Endothelial cell of umbilical vein (primary cell): Measurements from ENCODE around the gene PDE10A. TPM values are rescaled to one million over a fixed set of nuclear protein-coding genes. Genes with fewer than 3 reads are reported as not detected.

ENCODE experiments used
- Bru-seq: library from RNA; stranded (reverse); fragments of 400-500 nt; gene quantifications from one replicate; lab custom pipeline; 2021; lab: Mats Ljungman, UMichigan
- BruChase-seq, 2 experiments: library from RNA; stranded (reverse); fragments of 400-500 nt; gene quantifications; one replicate each; lab custom pipeline; 2021; lab: Mats Ljungman, UMichigan
- BruUV-seq: library from RNA; stranded (reverse); fragments of 400-500 nt; replicated peaks from 2 replicates; lab custom pipeline; 2021; lab: Mats Ljungman, UMichigan
- CTCF ChIA-PET: fragments of 300-600, 350-600 bp; sonication (Branson Sonifier 250); formaldehyde crosslinking; loops from one replicate; lab custom pipeline; 2021; ENCODE audit warnings: antibody characterized with exemption, inconsistent platforms; lab: Charles Lee
- POLR2A ChIA-PET: fragments of 300-600, 350-600 bp; sonication (Branson Sonifier 250); formaldehyde crosslinking; loops from one replicate; lab custom pipeline; 2021; ENCODE audit warnings: antibody characterized with exemption, inconsistent platforms; lab: Charles Lee
- DNase-seq: peaks from one replicate; pipeline ENCODE4 v3.0.0-alpha.2; 2011; ENCODE audit warnings: low read depth, low spot score
- FAIRE-seq: peaks from 2 replicates; lab custom pipeline; 2011; peaks lifted over from hg19 to GRCh38; lab: Jason Lieb, UNC
- H2AFZ ChIP-seq: 2 replicates; pipeline ENCODE4 v1.6.0; 2012; ENCODE audit warnings: low read depth, low read length, control low read depth, inconsistent platforms
- H3K27ac ChIP-seq: 2 replicates; pipeline ENCODE4 v1.5.1; 2011; ENCODE audit warnings: low read depth, mild to moderate bottlenecking, control low read depth, low read length, moderate library complexity; ENCODE audit not compliant: insufficient read depth
- H3K27me3 ChIP-seq, 2 experiments: 2 replicates each; pipeline versions ENCODE4 v1.6.0 to v1.6.1; 2011; ENCODE audit warnings: low read length in 2 of 2, mixed read lengths in 1 of 2; ENCODE audit not compliant: control insufficient read depth in 2 of 2, insufficient read depth in 2 of 2
- H3K36me3 ChIP-seq, 2 experiments: 2 replicates in 1 of 2; 3 replicates in 1 of 2; pipeline ENCODE4 v1.5.1; 2011; ENCODE audit warnings: low read length in 2 of 2, mild to moderate bottlenecking in 1 of 2, moderate library complexity in 1 of 2; ENCODE audit not compliant: control insufficient read depth in 2 of 2, insufficient read depth in 2 of 2; ENCODE audit errors: extremely low read depth in 1 of 2
- H3K4me1 ChIP-seq: 3 replicates; pipeline ENCODE4 v1.5.1; 2011; ENCODE audit warnings: mild to moderate bottlenecking, low read length; ENCODE audit not compliant: control insufficient read depth, insufficient read depth; ENCODE audit errors: extremely low read depth
- H3K4me2 ChIP-seq: 2 replicates; pipeline ENCODE4 v1.6.1; 2011; ENCODE audit warnings: low read length, control low read depth, mixed read lengths; ENCODE audit not compliant: insufficient read depth
- H3K4me3 ChIP-seq, 3 experiments: fragments of 200-600 bp in 1 of 3; sonication (generic), shearing (Covaris generic) in 1 of 3; replicated peaks in 1 of 3; 2 replicates each; pipeline ENCODE4 v1.5.1; 2011 to 2016; ENCODE audit warnings: control low read depth in 3 of 3, low read length in 3 of 3, mild to moderate bottlenecking in 2 of 3, inconsistent platforms in 1 of 3, low read depth in 1 of 3, moderate library complexity in 1 of 3; ENCODE audit not compliant: insufficient read depth in 1 of 3
- H3K79me2 ChIP-seq: 2 replicates; pipeline ENCODE4 v1.6.0; 2012; ENCODE audit warnings: low read length, inconsistent platforms; ENCODE audit not compliant: control insufficient read depth, insufficient read depth
- H3K9ac ChIP-seq: replicated peaks from 2 replicates; pipeline ENCODE3; 2011; ENCODE audit warnings: low read length, control low read depth; ENCODE audit not compliant: insufficient read depth; ENCODE audit errors: extremely low read depth
- H3K9me1 ChIP-seq: replicated peaks from 3 replicates; pipeline ENCODE4 v1.6.0; 2011; ENCODE audit warnings: mild to moderate bottlenecking, low read length; ENCODE audit not compliant: control insufficient read depth, insufficient read depth; ENCODE audit errors: extremely low read depth
- H3K9me3 ChIP-seq: replicated peaks from 2 replicates; pipeline ENCODE4 v1.5.1; 2012; ENCODE audit warnings: low read length, inconsistent platforms; ENCODE audit not compliant: control insufficient read depth, insufficient read depth
- H4K20me1 ChIP-seq: replicated peaks from 2 replicates; pipeline ENCODE3; 2011; ENCODE audit warnings: mild to moderate bottlenecking, low read length; ENCODE audit not compliant: control insufficient read depth, insufficient read depth; ENCODE audit errors: extremely low read depth
- CTCF ChIP-seq, 2 donors: IDR thresholded peaks; 1 replicate in 1 of 2; 2 replicates in 1 of 2; pipeline ENCODE4 v1.5.1; 2011; ENCODE audit warnings: low read length in 2 of 2, mild to moderate bottlenecking in 2 of 2, moderate library complexity in 2 of 2, control low read depth in 1 of 2, inconsistent platforms in 1 of 2, low read depth in 1 of 2; ENCODE audit not compliant: insufficient read depth in 1 of 2; ENCODE audit errors: extremely low read depth in 1 of 2
- FOS ChIP-seq: IDR thresholded peaks from 2 replicates; pipeline ENCODE4 v1.6.1; 2011; ENCODE audit warnings: mild to moderate bottlenecking, low read length, moderate library complexity, borderline replicate concordance; ENCODE audit not compliant: insufficient read depth
- MYC ChIP-seq: IDR thresholded peaks from one replicate; pipeline ENCODE4 v1.6.1; 2011; ENCODE audit warnings: mild to moderate bottlenecking, low read depth, low read length
- POLR2AphosphoS5 ChIP-seq: IDR thresholded peaks from 2 replicates; pipeline ENCODE4 v1.6.1; 2012; ENCODE audit warnings: low read depth, mild to moderate bottlenecking, control low read depth, low read length, moderate library complexity; ENCODE audit not compliant: insufficient read depth
- dilution Hi-C: fragments of 300-500 bp; cut with MboI; formaldehyde crosslinking; loops from one replicate; pipeline ENCODE4 v1.15.0; 2019; ENCODE audit warnings: low sequenced_read_pairs; ENCODE audit not compliant: extremely low pct_ligation_motif_present
- intact Hi-C: fragments of 100-400 bp; cut with micrococcal nuclease; formaldehyde crosslinking; loops from one replicate; pipeline ENCODE4 v1.10.0; 2022
- long read RNA-seq: library from polyadenylated mRNA; stranded (forward); transcript quantifications from one replicate; pipeline ENCODE4 v2.0.0, GENCODE V29; 2021
- polyA minus RNA-seq, 3 experiments: library from RNA; depleted of rRNA, polyadenylated mRNA; stranded (reverse); fragments of >200 nt; gene quantifications; 1 replicate in 1 of 3; 2 replicates in 2 of 3; pipeline ENCODE4 v1.2.3, GENCODE V29; 2011
- polyA plus RNA-seq, 4 experiments: library from polyadenylated mRNA; depleted of rRNA in 3 of 4; stranded (reverse) in 3 of 4; unstranded in 1 of 4; fragments of >200 nt; gene quantifications; 2 replicates each; pipeline versions ENCODE4 v1.2.1 to v1.2.3, GENCODE V29; 2011 to 2012; ENCODE audit warnings: missing spikeins in 1 of 4
- total RNA-seq: library from RNA; stranded (reverse); gene quantifications from 2 replicates; pipeline ENCODE4 v1.2.3, GENCODE V29; 2021

The PDE10A gene
- total RNA-seq (2.9 and 6.5 TPM in 2 replicates), polyA plus RNA-seq (0.86 and 1.1 TPM in 2 replicates), polyA minus RNA-seq (4.8 and 6.2 TPM in 2 replicates), Bru-seq, nascent RNA (percentile 53 among the genes with signal in this experiment), BruChase-seq, experiment 1, labeled RNA remaining after a 6-hour chase (percentile 47 among the genes with signal in this experiment), BruChase-seq, experiment 2, labeled RNA remaining after a 2-hour chase (percentile 52 among the genes with signal in this experiment)
- 0.74 and 0.80 TPM in 2 replicates for polyA plus RNA-seq (2011; cell fraction: cytosol; rRNA removed)
- polyA plus RNA-seq (2011; cell fraction: nucleus; rRNA removed), result 2.1 and 2.4 TPM in 2 replicates
- 2.1 and 7.1 TPM in 2 replicates for polyA plus RNA-seq (2012)
- 94.2 TPM for polyA minus RNA-seq (2011; cell fraction: cytosol; rRNA and poly(A)+ RNA removed)
- 7.5 and 8.2 TPM in 2 replicates for polyA minus RNA-seq (2011; cell fraction: nucleus; rRNA and poly(A)+ RNA removed)
- long read RNA-seq, full-length matches to known transcripts, result 3 of 7 reads
- long read RNA-seq, partial matches to known transcripts, result 0 of 7 reads
- long read RNA-seq, other reads (novel, unspliced or antisense), result 4 of 7 reads

- CTCF ChIA-PET, result interaction anchor here (0.9 to 1.7 kb wide), 4 partner anchors 14 to 223 kb away, joined by 3 to 19 read pairs (median 8); no protein-coding TSS in a partner anchor
- peak within 1 kb of the TSS; percentile 68 for H2AFZ ChIP-seq
- intact Hi-C loops, result loop anchor here (1.0 to 5.0 kb wide), 6 partner anchors 13 to 223 kb away; no protein-coding TSS in a partner anchor
These were observed at the start of gene PDE10A for GRCh38 chr6:165662749-165663376. Gene PDE10A (minus strand): TSS chr6:165663241. CDS start chr6:165662811, 430 bp downstream.

More at GRCh38 chr6:165662749-165663376, at the start of gene PDE10A:
- FAIRE-seq (peak; percentile 73), DNase-seq (peak; percentile 57)
- H4K20me1 ChIP-seq, result no peaks in the 10 kb centered on the region
- H3K27ac ChIP-seq, result no peak within 1 kb of the TSS
- peaks cover 36 to 62% of the 10 kb centered on the region in 2 experiments for H3K27me3 ChIP-seq
- H3K9me1 ChIP-seq, result no peaks in the 10 kb centered on the region
- dilution Hi-C loops, result no loop called here
- no peak within 1 kb of the TSS for H3K9ac ChIP-seq
- H3K9me3 ChIP-seq, result no peaks in the 10 kb centered on the region
- H3K79me2 ChIP-seq, result peaks cover 2% of the 10 kb centered on the region
- H3K36me3 ChIP-seq, result no peaks in the 10 kb centered on the region
- H3K4me1 ChIP-seq, result peaks cover 13% of the 10 kb centered on the region
- POLR2A ChIA-PET, result no interaction called here
- peak within 1 kb of the TSS; percentile 69 for H3K4me2 ChIP-seq
- no TSS peak for BruUV-seq
- peak within 1 kb of the TSS; percentile 4 to 59 (median 43) for H3K4me3 ChIP-seq
- TF ChIP-seq POLR2AphosphoS5 (no peak), FOS (no peak), MYC (no peak), CTCF (IDR thresholded peaks at IDR 0.05; ENCODE audit: extremely low read depth in 1 of 2, insufficient read depth in 1 of 2, low read depth in 1 of 2, low read length in 2 of 2) (no peak)
